NCI-H82 treated with DMSO at 0.1 percent for 48 hours (cell line): ENCODE data around the gene PCCA.
"Not testable (repeated sequence)": the region's sequence is repeated elsewhere in the genome, so short reads cannot be mapped to it uniquely, and the experiment has no call there.

Experiments used
- DNase-seq: peaks from one replicate; lab custom pipeline; 2025; ENCODE audit not compliant: unreplicated experiment; lab: John Stamatoyannopoulos, UW

The PCCA gene

DNA sequence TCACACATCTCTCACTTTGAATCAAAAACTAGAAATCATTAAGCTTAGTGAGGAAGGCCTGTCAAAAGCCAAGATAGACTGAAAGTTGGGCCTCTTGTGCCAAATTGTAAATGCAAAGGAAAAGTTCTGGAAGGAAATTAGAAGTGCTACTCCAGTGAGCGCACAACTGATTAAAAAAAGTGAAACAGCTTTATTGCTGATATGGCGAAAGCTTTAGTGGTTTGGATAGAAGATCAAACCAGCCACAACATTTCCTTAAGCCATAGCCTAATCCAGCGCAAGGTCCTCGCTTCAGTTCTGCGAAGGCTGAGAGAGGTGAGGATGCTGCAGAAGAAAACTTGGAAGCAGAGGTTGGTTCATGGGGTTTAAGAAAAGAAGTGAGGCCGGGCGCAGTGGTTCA lies 7.6 kb downstream of the PCCA start:
- no peak for DNase-seq

- no peak for DNase-seq
Observed at GRCh38 chr13:100097821-100098220, 8.9 kb downstream of the PCCA start.

DNA sequence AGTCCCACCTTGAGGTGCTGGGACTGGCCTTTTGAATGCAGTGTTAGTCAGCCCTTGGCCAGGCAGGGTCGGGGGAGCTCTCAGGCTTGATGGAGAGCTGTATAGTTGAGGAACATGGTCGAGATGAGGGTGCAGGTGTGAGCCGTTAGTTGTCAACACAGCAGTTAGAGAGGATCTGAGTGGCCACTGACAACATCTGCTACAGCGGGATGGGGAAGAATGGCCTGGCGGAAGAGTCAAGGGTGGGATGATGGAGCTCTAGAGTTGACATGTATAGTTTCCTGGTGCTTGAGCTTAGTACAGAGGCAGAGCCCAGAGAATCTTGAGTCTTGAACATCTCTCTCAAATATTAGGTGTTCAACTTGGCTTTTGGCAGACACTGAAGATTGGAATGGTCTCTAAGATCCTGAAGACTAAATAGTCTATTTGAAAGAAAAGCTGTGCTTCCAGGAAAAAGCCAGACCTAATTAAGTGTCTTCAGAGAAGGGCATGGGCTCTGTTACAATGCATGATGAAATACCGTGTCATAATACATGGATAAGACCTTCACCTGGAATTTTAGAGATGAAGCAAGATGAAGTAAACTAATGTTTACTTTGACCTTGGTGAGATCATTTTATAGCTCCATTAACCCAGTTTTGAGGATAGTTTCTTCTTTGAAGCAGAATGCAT lies 9.7 kb downstream of the PCCA start:
- no peak for DNase-seq

DNA sequence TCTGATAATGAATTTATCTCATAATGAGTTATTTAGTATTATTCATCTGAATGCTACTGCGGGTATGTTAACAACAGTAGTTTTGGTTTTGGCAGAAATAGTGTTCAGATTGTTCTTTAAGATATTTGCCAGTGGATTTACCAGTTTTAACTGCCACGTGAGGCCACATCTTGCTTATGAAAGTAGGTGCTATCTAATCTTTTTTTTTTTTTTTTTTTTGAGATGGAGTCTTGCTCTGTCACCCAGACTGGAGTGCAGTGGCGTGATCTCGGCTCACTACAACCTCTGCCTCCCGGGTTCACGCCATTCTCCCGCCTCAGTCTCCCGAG lies 10.2 kb downstream of the PCCA start:
- not testable (repeated sequence) for DNase-seq

- no peak for DNase-seq
Observed at GRCh38 chr13:100100115-100100879, 11.4 kb downstream of the PCCA start.

DNA sequence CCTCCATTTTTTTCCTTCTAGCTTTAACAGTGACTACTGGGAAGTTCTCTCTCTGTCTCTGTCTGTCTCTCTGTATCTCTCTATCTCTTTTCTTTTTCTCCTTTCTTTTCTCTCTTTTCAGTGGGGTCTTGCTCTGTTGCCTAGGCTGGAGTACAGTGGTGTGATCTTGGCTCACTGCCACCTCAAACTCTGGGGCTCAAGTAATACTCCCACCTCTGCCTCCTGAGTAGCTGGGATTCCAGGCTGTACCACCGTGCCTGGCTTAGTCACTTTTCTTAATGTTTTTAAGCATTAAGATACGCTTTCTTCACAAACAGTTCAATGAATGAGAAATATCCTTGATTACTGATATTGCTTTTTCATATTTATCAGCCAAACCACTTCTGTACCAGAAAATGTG lies 13.1 kb downstream of the PCCA start:
- no peak for DNase-seq

DNA sequence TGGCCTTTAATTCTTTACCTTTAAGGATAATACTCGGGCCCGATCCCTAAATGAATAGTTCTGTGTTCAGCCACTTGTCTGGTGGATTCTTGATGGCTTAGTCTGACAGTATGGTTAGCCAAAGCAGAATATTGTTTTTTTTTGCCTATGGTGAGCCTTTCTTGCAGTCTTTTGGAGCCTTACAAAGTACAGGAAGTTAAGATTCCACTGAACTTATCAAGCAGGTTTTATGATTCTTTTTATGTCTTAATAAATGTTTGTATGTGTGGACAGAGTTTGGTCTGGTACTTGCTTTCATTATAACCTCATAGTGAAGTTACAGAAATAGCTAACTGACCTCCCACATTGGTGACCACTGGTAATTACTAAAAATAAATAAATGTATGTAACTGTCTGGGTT lies 17.1 kb downstream of the PCCA start:
- DNase-seq, result no peak

- DNase-seq, result no peak
Observed at GRCh38 chr13:100106705-100107104, 17.8 kb downstream of the PCCA start.

GRCh38 chr13:100108913-100109507 lies 20.1 kb downstream of the PCCA start:
- DNase-seq, result no peak

- DNase-seq, result no peak
Observed at GRCh38 chr13:100110269-100110668, 21.4 kb downstream of the PCCA start.

DNA sequence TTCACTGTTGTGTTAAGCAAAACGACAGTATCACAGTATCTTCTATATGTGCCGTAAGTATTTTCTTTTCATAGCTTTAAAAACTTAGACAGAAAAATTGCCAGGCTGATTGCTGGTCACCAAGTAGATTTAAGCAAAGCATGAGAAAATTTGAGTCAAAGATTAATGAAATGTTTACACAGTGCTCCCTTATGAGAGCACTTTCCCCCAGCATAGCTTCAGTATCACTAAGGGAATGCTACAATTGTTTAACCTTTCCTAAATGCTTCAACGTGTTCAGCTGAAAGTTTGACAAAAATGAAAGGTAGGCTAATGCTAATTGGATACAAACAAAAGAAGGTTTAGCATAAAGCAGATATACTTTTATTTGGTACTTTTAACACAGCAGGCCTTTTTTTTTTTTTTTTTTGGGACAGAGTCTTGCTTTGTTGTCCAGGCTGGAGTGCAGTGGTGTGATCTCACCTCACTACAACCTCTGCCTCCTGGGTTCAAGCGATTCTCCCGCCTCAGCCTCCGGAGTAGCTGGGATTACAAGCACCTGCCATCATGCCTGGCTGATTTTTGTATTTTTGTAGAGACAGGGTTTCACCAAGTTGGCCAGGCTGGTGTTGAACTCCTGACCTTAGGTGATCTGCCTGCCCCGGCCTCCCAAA lies 23.4 kb downstream of the PCCA start:
- no peak for DNase-seq

DNA sequence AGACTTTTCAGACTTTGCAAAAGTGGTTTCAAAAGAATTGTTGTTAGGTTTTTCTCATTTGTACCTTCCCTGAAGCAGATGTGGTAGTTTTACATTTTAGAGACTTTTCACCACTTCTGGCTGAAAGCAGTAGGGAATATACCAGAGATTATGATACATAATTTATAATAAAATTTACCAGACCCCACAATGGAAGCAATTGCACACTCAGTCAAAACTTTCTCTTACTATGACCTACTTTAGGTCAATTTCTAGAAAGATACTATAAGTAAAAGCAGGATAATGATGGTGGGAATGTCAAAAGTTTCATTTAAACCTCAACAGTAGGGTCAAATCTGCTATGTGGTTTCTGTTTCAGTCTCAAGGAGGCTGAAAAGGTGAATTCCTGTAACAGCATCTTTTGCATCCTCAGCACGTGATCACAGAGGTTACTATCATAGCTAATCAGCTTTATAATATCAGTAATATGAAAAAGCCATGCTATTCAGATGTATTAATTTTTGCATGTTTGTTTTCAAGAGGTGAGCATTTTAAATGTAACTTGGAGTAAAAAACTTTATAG lies 26.9 kb downstream of the PCCA start:
- no peak for DNase-seq

DNA sequence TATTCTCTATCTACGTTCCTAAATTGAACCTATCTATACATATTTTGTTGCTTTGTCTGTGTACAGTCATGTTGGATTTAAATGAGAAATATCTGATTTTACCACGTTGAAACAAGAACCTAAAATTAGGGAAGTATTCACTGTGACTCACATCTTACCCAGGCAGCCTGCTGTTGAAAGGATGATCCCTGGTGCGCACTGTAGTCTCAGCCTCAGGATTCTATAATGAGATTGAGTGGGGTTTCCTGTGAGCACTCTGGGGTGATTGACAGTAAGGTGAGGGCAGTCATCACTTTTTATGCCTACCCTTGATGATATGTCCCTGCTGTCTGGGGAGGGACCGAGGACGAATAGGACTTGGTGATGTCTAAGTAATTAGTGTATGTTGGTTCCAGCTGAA lies 35.4 kb downstream of the PCCA start:
- no peak for DNase-seq

- DNase-seq, result no peak
Observed at GRCh38 chr13:100125946-100126345, 37.1 kb downstream of the PCCA start.

- no peak for DNase-seq
Observed at GRCh38 chr13:100128373-100128772, 39.5 kb downstream of the PCCA start.

DNA sequence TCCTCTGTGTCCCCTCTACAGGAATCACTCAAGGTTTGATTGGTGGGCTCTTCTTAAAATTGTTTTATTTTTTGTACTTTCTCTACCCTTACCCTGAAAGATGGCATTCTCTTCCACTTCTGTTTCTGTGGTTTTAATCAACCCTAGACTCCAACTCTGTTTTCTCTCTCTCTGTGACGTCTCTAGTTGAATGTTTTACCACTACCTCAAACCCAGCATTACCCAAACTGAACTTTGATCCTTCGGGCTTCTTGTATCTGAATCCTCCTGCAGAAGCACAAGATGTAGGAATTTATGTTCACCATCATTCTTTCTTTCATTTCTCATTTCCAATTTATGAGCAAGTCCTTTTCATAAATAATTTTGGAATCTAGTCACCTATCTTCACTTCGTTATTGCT lies 39.9 kb downstream of the PCCA start:
- no peak for DNase-seq

DNA sequence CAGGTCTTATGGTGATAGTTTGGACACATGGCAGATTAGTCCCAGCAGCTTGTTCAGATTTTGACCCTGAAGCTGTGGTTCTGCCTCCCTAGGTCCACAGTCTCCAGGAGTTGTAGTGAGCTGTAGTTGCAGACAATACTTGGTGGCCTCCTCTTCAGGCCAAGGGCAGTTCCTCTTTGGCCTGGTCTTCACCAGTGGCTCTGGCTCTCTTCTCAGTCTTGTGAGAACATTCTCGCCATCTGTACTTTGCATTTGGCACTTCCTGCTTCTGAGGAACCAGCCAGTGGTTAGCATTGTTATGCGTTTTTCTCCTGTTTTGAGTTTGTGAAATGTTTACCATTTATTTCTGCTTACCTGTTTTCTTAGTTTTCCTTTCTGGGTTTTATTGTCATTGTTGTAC lies 40.7 kb downstream of the PCCA start:
- no peak for DNase-seq

DNA sequence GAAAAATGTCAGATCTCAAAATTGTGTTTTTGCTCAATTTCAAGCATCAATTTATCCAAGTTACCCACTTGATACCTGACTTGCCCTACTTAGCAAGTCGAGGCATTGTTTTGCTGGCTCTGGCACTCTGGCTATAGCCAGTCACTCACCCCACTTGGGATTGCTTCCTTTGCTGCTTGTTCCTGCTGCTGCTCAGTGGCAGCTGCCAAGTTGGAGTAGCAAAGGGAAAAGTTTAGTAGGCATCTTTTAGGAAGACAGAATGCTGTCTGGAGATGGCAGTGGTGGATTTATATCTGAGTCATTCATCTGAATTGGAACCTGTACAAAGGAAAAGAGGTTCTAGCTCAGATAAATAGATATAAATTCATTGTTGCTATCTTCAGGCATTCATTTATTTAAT lies 41.2 kb downstream of the PCCA start:
- no peak for DNase-seq

DNA sequence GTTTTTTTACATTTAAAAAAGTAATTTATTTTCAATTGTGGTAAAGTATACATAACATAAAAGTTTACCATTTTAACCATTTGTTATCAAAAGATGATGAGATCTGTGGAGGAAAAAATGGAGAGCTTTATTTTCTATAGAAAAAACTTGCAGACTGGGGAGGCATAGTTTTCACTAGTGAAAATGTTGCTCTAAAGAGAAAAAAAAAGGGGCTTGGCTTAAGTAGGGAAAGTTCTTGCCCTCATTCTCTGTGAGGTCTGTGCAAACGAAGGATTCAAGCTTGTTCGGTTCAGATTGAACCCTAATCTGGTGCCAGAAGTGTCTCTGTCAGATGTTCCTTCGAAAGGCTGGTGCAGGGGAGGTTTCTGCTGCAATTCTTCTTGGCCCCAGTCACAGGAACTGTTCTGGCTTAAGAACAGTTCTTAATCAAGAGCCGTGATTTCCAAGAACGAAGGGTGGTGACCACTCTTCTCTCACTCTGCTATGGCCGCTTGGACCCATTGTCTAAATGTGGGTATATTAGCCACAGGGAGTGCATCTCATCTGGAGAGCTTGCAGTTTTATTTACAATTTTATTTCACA lies 42.1 kb downstream of the PCCA start:
- DNase-seq, result no peak

DNA sequence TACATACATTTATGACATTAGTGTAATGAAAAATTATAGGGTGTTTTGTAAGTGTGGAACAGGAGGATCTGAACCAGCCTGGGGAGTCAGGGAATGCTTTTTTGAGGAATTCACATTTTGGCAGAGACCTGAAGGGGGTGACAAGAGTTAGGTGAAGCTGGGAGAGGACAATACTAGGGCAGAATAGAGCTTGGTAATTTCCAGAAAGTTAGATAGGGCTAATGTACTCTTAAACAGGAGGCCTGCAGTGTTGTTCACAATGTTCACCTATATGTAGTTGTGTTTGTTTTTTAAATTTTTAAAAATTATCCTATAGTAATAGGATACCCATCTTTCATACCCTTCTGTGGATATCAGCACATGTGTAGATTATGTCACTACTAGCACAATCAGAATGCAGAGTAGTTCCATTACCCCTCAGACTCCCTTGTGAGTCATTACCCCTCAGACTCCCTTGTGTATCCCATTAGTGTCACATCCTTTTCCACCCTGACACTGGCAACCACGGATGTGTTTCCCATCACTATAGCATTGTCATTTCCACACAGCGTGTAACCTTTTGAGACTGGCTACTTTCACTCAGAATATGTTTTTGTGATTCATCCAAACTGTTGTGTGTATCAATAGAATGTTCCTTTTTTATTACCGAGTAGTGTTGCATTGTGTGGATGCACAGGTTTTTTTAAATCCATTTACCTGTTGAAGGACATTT lies 43.1 kb downstream of the PCCA start:
- no peak for DNase-seq
